Panc1 (cell line): ENCODE measurements around the gene ITGAV. TPM values are rescaled to one million over a fixed set of nuclear protein-coding genes. Genes with fewer than 3 reads are reported as not detected.

Experiments used
- ATAC-seq: fragments of 200-7000 bp; cut with Tn5 transposase; 2 replicates; pipeline ENCODE4 v1.9.1; 2020; ENCODE audit warnings: mild to moderate bottlenecking, moderate library complexity
- BruUV-seq: library from RNA; stranded (reverse); fragments of 400-500 nt; replicated peaks from 2 replicates; lab custom pipeline; 2021; lab: Mats Ljungman, UMichigan
- CTCF ChIA-PET: fragments of 300-600 bp; sonication (Branson Sonifier 250); formaldehyde crosslinking; loops from one replicate; lab custom pipeline; 2022; ENCODE audit warnings: antibody characterized with exemption; lab: Charles Lee
- POLR2A ChIA-PET: fragments of 300-600 bp; sonication (Branson Sonifier 250); formaldehyde crosslinking; loops from one replicate; lab custom pipeline; 2022; ENCODE audit warnings: antibody characterized with exemption; lab: Charles Lee
- DNase-seq: peaks from one replicate; pipeline ENCODE4 v3.0.0-alpha.2; 2010; ENCODE audit warnings: low read depth, low spot score
- H3K27ac ChIP-seq: 2 replicates; pipeline ENCODE4 v1.5.1; 2011; ENCODE audit warnings: mild to moderate bottlenecking, low read length, inconsistent platforms
- H3K27me3 ChIP-seq: fragments of 200-500 bp; sonication (Bioruptor generic); 2 replicates; pipeline ENCODE4 v1.6.0; 2014; ENCODE audit warnings: low read length, inconsistent platforms; ENCODE audit not compliant: control insufficient read depth, insufficient read depth
- H3K36me3 ChIP-seq: fragments of 200-500 bp; sonication (Bioruptor generic); 2 replicates; pipeline ENCODE4 v1.5.1; 2014; ENCODE audit warnings: inconsistent platforms, mild to moderate bottlenecking, low read length, moderate library complexity; ENCODE audit not compliant: control insufficient read depth, insufficient read depth
- H3K4me1 ChIP-seq: 2 replicates; pipeline ENCODE4 v1.5.1; 2011; ENCODE audit warnings: inconsistent platforms, mild to moderate bottlenecking, low read length, moderate library complexity; ENCODE audit not compliant: control insufficient read depth, insufficient read depth
- H3K4me3 ChIP-seq, 2 experiments: 2 replicates each; pipeline ENCODE4 v1.5.1; 2011 to 2012; ENCODE audit warnings: low read depth in 2 of 2, low read length in 2 of 2, mild to moderate bottlenecking in 2 of 2, inconsistent platforms in 1 of 2, moderate library complexity in 1 of 2
- H3K9me3 ChIP-seq: fragments of 200-500 bp; sonication (Bioruptor generic); 2 replicates; pipeline ENCODE4 v1.5.1; 2014; ENCODE audit warnings: low read depth, mild to moderate bottlenecking, inconsistent platforms, low read length, moderate library complexity; ENCODE audit not compliant: control insufficient read depth, insufficient read depth
- POLR2AphosphoS5 ChIP-seq: IDR thresholded peaks from 2 replicates; pipeline ENCODE4 v1.6.1; 2012; ENCODE audit warnings: mild to moderate bottlenecking, low read depth, low read length, moderate library complexity
- SIN3A ChIP-seq: IDR thresholded peaks from 2 replicates; pipeline ENCODE4 v1.6.1; 2012; ENCODE audit warnings: low read depth, mild to moderate bottlenecking, low read length, moderate library complexity, borderline replicate concordance; ENCODE audit not compliant: insufficient read depth
- TCF7L2 ChIP-seq: IDR thresholded peaks from 2 replicates; pipeline ENCODE4 v1.6.1; 2011; ENCODE audit warnings: mild to moderate bottlenecking, low read depth, low read length, inconsistent platforms
- in situ Hi-C: cut with HindIII; loops from 2 replicates; pipeline ENCODE4 v1.10.0; 2016; ENCODE audit warnings: low sequenced_read_pairs, low pct_unique_long_range_greater_than_20kb
- intact Hi-C: fragments of 100-400 bp; cut with micrococcal nuclease; formaldehyde crosslinking; loops from one replicate; pipeline ENCODE4 v1.10.0; 2022; ENCODE audit not compliant: unreplicated experiment
- total RNA-seq: library from RNA; stranded (reverse); gene quantifications from one replicate; pipeline ENCODE4 v1.2.1, GENCODE V29; 2021; ENCODE audit not compliant: unreplicated experiment
- TF ChIP-seq, protein P1 (sequence below), 2 experiments: IDR thresholded peaks; 2 replicates each; pipeline ENCODE4 v1.6.1; 2011 to 2012; ENCODE audit warnings: low read depth in 2 of 2, control low read depth in 1 of 2, low read length in 1 of 2, mild to moderate bottlenecking in 1 of 2, moderate library complexity in 1 of 2; ENCODE audit not compliant: insufficient read depth in 1 of 2
- TF ChIP-seq, protein P2 (sequence below): fragments of 450-650 bp; IDR thresholded peaks from 2 replicates; pipeline ENCODE4 v1.5.1; 2017; ENCODE audit warnings: mild to moderate bottlenecking

Gene ITGAV
- total RNA-seq, 1 experiment from 2014 or later, result 218 TPM

DNA sequence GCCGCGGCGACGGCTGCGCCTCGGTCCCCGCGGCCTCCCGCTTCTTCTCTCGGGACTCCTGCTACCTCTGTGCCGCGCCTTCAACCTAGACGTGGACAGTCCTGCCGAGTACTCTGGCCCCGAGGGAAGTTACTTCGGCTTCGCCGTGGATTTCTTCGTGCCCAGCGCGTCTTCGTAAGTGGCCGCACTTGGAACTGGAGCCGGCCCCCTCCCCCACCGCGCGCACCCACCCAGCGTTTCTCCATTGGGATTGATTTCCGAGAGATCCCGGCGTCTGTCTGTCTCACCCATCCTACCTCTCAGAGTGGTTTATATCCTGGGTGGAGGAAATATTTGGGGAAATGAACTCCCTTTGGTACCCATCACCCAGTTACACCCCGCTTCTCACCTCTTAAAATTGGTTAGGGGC is 498 bp downstream of the ITGAV start:
- H3K27ac ChIP-seq, result peak overlapping the region; percentile 99
- peaks cover 4% of the 10 kb centered on the region; the same call in 1 of the 2 replicates for H3K36me3 ChIP-seq
- TF ChIP-seq, protein P1, sequence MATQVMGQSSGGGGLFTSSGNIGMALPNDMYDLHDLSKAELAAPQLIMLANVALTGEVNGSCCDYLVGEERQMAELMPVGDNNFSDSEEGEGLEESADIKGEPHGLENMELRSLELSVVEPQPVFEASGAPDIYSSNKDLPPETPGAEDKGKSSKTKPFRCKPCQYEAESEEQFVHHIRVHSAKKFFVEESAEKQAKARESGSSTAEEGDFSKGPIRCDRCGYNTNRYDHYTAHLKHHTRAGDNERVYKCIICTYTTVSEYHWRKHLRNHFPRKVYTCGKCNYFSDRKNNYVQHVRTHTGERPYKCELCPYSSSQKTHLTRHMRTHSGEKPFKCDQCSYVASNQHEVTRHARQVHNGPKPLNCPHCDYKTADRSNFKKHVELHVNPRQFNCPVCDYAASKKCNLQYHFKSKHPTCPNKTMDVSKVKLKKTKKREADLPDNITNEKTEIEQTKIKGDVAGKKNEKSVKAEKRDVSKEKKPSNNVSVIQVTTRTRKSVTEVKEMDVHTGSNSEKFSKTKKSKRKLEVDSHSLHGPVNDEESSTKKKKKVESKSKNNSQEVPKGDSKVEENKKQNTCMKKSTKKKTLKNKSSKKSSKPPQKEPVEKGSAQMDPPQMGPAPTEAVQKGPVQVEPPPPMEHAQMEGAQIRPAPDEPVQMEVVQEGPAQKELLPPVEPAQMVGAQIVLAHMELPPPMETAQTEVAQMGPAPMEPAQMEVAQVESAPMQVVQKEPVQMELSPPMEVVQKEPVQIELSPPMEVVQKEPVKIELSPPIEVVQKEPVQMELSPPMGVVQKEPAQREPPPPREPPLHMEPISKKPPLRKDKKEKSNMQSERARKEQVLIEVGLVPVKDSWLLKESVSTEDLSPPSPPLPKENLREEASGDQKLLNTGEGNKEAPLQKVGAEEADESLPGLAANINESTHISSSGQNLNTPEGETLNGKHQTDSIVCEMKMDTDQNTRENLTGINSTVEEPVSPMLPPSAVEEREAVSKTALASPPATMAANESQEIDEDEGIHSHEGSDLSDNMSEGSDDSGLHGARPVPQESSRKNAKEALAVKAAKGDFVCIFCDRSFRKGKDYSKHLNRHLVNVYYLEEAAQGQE (IDR thresholded peaks at IDR 0.05; ENCODE audit: insufficient read depth in 1 of 2, low read depth in 2 of 2, low read length in 1 of 2), result no peak
- TF ChIP-seq SIN3A, result no peak
- TF ChIP-seq POLR2AphosphoS5, result no peak
- TF ChIP-seq TCF7L2, result no peak
- TF ChIP-seq, protein P2, sequence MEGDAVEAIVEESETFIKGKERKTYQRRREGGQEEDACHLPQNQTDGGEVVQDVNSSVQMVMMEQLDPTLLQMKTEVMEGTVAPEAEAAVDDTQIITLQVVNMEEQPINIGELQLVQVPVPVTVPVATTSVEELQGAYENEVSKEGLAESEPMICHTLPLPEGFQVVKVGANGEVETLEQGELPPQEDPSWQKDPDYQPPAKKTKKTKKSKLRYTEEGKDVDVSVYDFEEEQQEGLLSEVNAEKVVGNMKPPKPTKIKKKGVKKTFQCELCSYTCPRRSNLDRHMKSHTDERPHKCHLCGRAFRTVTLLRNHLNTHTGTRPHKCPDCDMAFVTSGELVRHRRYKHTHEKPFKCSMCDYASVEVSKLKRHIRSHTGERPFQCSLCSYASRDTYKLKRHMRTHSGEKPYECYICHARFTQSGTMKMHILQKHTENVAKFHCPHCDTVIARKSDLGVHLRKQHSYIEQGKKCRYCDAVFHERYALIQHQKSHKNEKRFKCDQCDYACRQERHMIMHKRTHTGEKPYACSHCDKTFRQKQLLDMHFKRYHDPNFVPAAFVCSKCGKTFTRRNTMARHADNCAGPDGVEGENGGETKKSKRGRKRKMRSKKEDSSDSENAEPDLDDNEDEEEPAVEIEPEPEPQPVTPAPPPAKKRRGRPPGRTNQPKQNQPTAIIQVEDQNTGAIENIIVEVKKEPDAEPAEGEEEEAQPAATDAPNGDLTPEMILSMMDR, result no peak
- no TSS peak for BruUV-seq
- ChIA-PET CTCF (interaction anchor here (0.6 kb wide), 1 partner anchor 189 kb away, joined by 3 read pairs; no protein-coding TSS in a partner anchor), POLR2A (interaction anchor here (1.8 kb wide), 1 partner anchor 35 kb away, joined by 8 read pairs; no protein-coding TSS in a partner anchor)
- H3K4me1 ChIP-seq, result peaks cover 39% of the 10 kb centered on the region
- ATAC-seq, result peak; percentile 49
- no peaks in the 10 kb centered on the region for H3K9me3 ChIP-seq
- no peak for DNase-seq
- H3K4me3 ChIP-seq, result peak overlapping the region; percentile 92 to 98
- no peaks in the 10 kb centered on the region for H3K27me3 ChIP-seq
- intact Hi-C loops (loop anchor here (5.0 kb wide), 1 partner anchor 73 kb away; no protein-coding TSS in a partner anchor), in situ Hi-C loops (no loop called here)

DNA sequence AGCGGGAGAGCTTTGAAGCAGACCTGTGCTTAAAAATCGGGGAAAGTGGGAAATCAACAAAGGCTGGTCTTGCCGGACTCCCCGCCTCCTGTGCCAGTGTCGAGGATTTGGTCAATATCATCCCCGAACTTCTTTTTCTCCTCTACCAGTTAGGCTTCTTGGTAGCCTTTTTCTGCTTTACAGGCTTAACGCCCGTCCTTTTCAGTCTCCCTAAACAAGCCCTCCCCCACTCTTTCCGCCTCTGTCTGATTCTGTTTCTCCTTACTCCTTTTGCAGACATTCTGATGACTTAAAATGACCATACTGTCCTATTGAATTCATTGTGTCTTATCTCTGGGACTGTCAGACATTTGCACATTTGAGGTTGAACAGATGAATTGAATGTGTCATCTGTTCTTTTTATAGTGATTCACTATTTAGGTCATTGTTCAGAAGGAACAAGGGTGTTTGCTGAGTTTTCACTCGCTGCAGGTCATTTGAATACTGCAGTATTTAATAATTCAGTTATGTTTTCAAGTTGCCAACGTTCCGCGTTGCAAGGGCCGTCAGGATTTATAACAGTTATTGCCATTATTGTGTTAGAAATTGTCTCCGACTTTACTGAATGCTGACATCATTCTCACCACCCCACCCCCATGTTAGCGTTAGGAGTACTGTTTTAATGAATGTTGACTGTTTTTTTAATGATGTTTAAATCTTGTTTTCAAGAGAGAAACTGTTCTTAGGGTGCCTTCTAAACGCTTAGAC is 1.1 kb downstream of the ITGAV start:
- no peak for DNase-seq
- 0 out of 2 replicates have a peak, but pooled peaks have one; percentile 10 for ATAC-seq
- Histone ChIP-seq H3K9me3 (no peaks in the 10 kb centered on the region), H3K4me1 (peaks cover 43% of the 10 kb centered on the region), H3K27me3 (no peaks in the 10 kb centered on the region), H3K27ac (peak overlapping the region; percentile 99), H3K36me3 (peaks cover 4% of the 10 kb centered on the region; the same call in 1 of the 2 replicates), H3K4me3 (peak overlapping the region; percentile 92 to 98)
- intact Hi-C loops (loop anchor here (5.0 kb wide), 1 partner anchor 74 kb away; no protein-coding TSS in a partner anchor), in situ Hi-C loops (no loop called here)
- BruUV-seq, result no TSS peak
- ChIA-PET CTCF (no interaction called here), POLR2A (interaction anchor here (1.8 kb wide), 1 partner anchor 36 kb away, joined by 8 read pairs; no protein-coding TSS in a partner anchor)
- peak; percentile 28; the same call in 1 of the 2 replicates for TF ChIP-seq POLR2AphosphoS5
- TF ChIP-seq TCF7L2, result no peak
